ENCODE measurements around the gene PRDM16. TPM values are rescaled to one million over a fixed set of nuclear protein-coding genes. Genes with fewer than 3 reads are reported as not detected.

The PRDM16 gene
- total RNA-seq, 1 donor from 2014 or later = 0.43 TPM

DNA sequence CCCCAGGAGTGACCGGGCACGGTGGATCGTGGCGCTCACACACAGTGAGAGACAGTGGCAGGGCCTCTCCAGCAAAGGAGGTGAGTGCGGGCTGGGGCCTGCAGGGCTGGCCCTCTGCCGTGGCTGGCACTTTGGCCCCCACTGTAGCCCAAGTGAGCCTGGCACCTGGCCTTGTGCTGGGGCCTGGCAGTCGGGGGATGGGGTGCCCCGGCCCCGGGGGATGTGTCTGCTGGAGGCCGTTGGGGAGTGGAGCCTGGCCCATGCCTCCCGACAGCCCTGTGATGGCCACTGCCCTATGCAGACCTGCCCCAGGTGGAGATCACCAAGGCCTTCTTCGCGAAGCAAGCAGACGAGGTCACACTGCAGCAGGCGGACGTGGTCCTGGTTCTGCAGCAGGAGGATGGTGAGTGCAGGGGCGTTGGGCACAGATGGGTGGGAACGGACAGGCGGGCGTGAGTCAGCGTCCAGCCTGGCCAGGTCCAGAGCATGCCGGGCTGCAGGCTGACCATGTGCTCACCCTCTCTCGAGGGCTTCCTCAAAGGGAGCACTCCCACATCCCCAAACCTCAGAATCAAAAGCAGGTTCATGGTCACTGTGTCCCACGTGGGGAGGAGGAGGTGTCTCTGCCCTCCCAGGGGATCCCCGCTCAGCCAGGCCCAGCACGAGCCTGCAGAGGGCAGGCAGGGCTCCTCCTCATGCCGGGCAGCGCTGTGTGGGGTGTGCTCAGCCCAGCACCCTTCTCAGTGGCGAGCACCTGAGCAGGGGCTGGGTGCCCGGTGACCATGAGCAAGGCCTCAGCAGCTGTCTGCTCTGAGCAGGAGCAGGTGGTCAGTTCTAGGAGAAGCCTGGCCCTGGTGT is 410.7 kb downstream of the PRDM16 start:
- Histone ChIP-seq H2AFZ (ENCODE audit: low read depth, low read length) (no peak overlapping the region), H3K79me2 (ENCODE audit: insufficient read depth, low read length) (no peaks in the 10 kb centered on the region), H3K9ac (ENCODE audit: low read length) (no peak overlapping the region), H3K4me2 (ENCODE audit: low read length) (no peak overlapping the region), H3K27ac (ENCODE audit: low read depth, low read length) (no peak overlapping the region), H4K20me1 (ENCODE audit: insufficient read depth, low read length) (no peaks in the 10 kb centered on the region), H3K4me3 (ENCODE audit: insufficient read depth, low read depth, low read length) (no peak overlapping the region), H3K9me3 (ENCODE audit: insufficient read depth, low read depth, low read length) (no peaks in the 10 kb centered on the region), H3K4me1 (ENCODE audit: insufficient read depth, low read length) (no peaks in the 10 kb centered on the region), H3K27me3 (ENCODE audit: insufficient read depth, low read length) (no peaks in the 10 kb centered on the region), H3K36me3 (ENCODE audit: insufficient read depth, low read length) (no peaks in the 10 kb centered on the region)
- H3K36me3 Mint-ChIP-seq (ENCODE audit: low read depth, unreplicated experiment) = no peaks in the 10 kb centered on the region
- no peaks in the 10 kb centered on the region for H3K9me3 Mint-ChIP-seq (ENCODE audit: unreplicated experiment)
- no peak overlapping the region for H3K4me3 Mint-ChIP-seq (ENCODE audit: unreplicated experiment)
- H3K4me1 Mint-ChIP-seq (ENCODE audit: low read depth, unreplicated experiment) = peaks cover 1% of the 10 kb centered on the region
- no peak overlapping the region for H3K27ac Mint-ChIP-seq (ENCODE audit: unreplicated experiment)
- no peak for FAIRE-seq
- H3K27me3 Mint-ChIP-seq (ENCODE audit: low read depth, unreplicated experiment) = peaks cover 3% of the 10 kb centered on the region
- TF ChIP-seq, protein P1, sequence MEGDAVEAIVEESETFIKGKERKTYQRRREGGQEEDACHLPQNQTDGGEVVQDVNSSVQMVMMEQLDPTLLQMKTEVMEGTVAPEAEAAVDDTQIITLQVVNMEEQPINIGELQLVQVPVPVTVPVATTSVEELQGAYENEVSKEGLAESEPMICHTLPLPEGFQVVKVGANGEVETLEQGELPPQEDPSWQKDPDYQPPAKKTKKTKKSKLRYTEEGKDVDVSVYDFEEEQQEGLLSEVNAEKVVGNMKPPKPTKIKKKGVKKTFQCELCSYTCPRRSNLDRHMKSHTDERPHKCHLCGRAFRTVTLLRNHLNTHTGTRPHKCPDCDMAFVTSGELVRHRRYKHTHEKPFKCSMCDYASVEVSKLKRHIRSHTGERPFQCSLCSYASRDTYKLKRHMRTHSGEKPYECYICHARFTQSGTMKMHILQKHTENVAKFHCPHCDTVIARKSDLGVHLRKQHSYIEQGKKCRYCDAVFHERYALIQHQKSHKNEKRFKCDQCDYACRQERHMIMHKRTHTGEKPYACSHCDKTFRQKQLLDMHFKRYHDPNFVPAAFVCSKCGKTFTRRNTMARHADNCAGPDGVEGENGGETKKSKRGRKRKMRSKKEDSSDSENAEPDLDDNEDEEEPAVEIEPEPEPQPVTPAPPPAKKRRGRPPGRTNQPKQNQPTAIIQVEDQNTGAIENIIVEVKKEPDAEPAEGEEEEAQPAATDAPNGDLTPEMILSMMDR (IDR thresholded peaks at IDR 0.05; ENCODE audit: insufficient read depth, low read depth, low read length) = no peak
- TF ChIP-seq EZH2 (IDR thresholded peaks at IDR 0.05; ENCODE audit: insufficient read depth, low read length) = no peak
- DNase-seq (ENCODE audit: low read depth) = no peak

DNA sequence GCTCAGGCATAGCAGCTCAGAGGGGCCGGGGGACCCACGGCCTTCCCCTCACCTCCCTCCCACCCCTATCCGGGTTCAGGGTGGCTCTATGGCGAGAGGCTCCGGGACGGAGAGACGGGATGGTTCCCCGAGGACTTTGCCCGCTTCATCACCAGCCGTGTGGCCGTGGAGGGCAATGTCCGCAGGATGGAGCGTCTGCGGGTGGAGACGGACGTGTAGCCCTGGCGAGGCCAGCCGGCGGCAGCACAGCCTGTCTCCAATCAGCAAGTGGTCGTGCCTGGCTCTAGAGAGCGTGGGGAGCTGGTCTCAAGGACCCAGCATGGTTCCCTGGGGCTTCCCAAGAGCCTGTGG is 411.3 kb downstream of the PRDM16 start:
- H4K20me1 ChIP-seq (ENCODE audit: insufficient read depth, low read length) = no peaks in the 10 kb centered on the region
- TF ChIP-seq EZH2 (IDR thresholded peaks at IDR 0.05; ENCODE audit: insufficient read depth, low read length) = no peak
- TF ChIP-seq, protein P1 (IDR thresholded peaks at IDR 0.05; ENCODE audit: insufficient read depth, low read depth, low read length) = no peak

DNA sequence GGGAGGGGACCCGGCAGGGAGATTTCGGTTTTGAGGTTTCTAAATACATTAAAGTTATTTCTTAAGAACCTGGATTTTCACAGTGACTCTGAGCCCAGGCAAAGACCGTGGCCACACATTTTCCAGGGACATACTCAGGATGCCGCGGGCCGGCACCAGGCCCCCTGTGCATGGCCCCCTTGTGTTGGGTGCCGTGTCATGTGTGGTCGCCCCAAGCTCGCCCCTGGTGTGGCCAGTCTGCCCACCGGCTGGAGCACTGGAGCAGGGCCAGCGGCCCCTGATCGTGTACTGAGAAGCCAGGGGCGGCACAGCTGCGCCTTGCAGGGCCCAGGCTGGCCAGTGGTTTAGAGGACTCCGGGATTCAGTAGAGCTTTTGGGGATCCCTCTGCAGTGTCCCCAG is 412.0 kb downstream of the PRDM16 start:
- no peak for FAIRE-seq

More for the DNA sequence above, 411.3 kb downstream of the PRDM16 start:
- Histone ChIP-seq H3K4me3 (ENCODE audit: insufficient read depth, low read depth, low read length) (no peak overlapping the region), H3K9me3 (ENCODE audit: insufficient read depth, low read depth, low read length) (no peaks in the 10 kb centered on the region), H3K9ac (ENCODE audit: low read length) (no peak overlapping the region), H3K27ac (ENCODE audit: low read depth, low read length) (no peak overlapping the region), H3K79me2 (ENCODE audit: insufficient read depth, low read length) (no peaks in the 10 kb centered on the region), H2AFZ (ENCODE audit: low read depth, low read length) (no peak overlapping the region), H3K27me3 (ENCODE audit: insufficient read depth, low read length) (peaks cover 2% of the 10 kb centered on the region), H3K4me1 (ENCODE audit: insufficient read depth, low read length) (no peaks in the 10 kb centered on the region), H3K36me3 (ENCODE audit: insufficient read depth, low read length) (no peaks in the 10 kb centered on the region), H3K4me2 (ENCODE audit: low read length) (no peak overlapping the region)
- FAIRE-seq (no peak), DNase-seq (ENCODE audit: low read depth) (no peak)
- Mint-ChIP-seq H3K4me3 (ENCODE audit: unreplicated experiment) (no peak overlapping the region), H3K27me3 (ENCODE audit: low read depth, unreplicated experiment) (peaks cover 5% of the 10 kb centered on the region), H3K4me1 (ENCODE audit: low read depth, unreplicated experiment) (peaks cover 1% of the 10 kb centered on the region), H3K9me3 (ENCODE audit: unreplicated experiment) (no peaks in the 10 kb centered on the region), H3K36me3 (ENCODE audit: low read depth, unreplicated experiment) (no peaks in the 10 kb centered on the region), H3K27ac (ENCODE audit: unreplicated experiment) (no peak overlapping the region)

More for the DNA sequence above, 412.0 kb downstream of the PRDM16 start:
- Histone ChIP-seq H3K79me2 (ENCODE audit: insufficient read depth, low read length) (no peaks in the 10 kb centered on the region), H3K36me3 (ENCODE audit: insufficient read depth, low read length) (no peaks in the 10 kb centered on the region), H3K4me1 (ENCODE audit: insufficient read depth, low read length) (no peaks in the 10 kb centered on the region), H2AFZ (ENCODE audit: low read depth, low read length) (no peak overlapping the region), H3K9me3 (ENCODE audit: insufficient read depth, low read depth, low read length) (no peaks in the 10 kb centered on the region), H3K27ac (ENCODE audit: low read depth, low read length) (no peak overlapping the region), H3K27me3 (ENCODE audit: insufficient read depth, low read length) (peaks cover 3% of the 10 kb centered on the region), H3K4me3 (ENCODE audit: insufficient read depth, low read depth, low read length) (no peak overlapping the region), H3K9ac (ENCODE audit: low read length) (no peak overlapping the region), H4K20me1 (ENCODE audit: insufficient read depth, low read length) (no peaks in the 10 kb centered on the region), H3K4me2 (ENCODE audit: low read length) (no peak overlapping the region)
- no peak overlapping the region for H3K27ac Mint-ChIP-seq (ENCODE audit: unreplicated experiment)
- H3K36me3 Mint-ChIP-seq (ENCODE audit: low read depth, unreplicated experiment) = no peaks in the 10 kb centered on the region
- no peak overlapping the region for H3K4me3 Mint-ChIP-seq (ENCODE audit: unreplicated experiment)
- peaks cover 5% of the 10 kb centered on the region for H3K27me3 Mint-ChIP-seq (ENCODE audit: low read depth, unreplicated experiment)
- no peaks in the 10 kb centered on the region for H3K9me3 Mint-ChIP-seq (ENCODE audit: unreplicated experiment)
- no peak for DNase-seq (ENCODE audit: low read depth)
- no peak for TF ChIP-seq EZH2 (IDR thresholded peaks at IDR 0.05; ENCODE audit: insufficient read depth, low read length)
- TF ChIP-seq, protein P1 (IDR thresholded peaks at IDR 0.05; ENCODE audit: insufficient read depth, low read depth, low read length) = no peak
- peaks cover 1% of the 10 kb centered on the region for H3K4me1 Mint-ChIP-seq (ENCODE audit: low read depth, unreplicated experiment)

All from astrocyte (in vitro differentiated cells and primary cell).